ENCODE data around the gene CTTNBP2NL.
"Not testable (repeated sequence)": the region's sequence is repeated elsewhere in the genome, so short reads cannot be mapped to it uniquely, and the experiment has no call there.

The CTTNBP2NL gene

GRCh38 chr1:112402682-112403643, 6.9 kb downstream of the CTTNBP2NL start:
- H3K4me1 ChIP-seq (ENCODE audit: control insufficient read depth in 1 of 2, insufficient read depth in 2 of 2, low read length in 2 of 2), result peaks cover 4 to 10% of the 10 kb centered on the region in 2 donors
- no peak overlapping the region for H3K4me3 ChIP-seq (ENCODE audit: low read depth in 1 of 2, low read length in 2 of 2)
- no peaks in the 10 kb centered on the region for H3K9me3 ChIP-seq (ENCODE audit: control insufficient read depth in 1 of 2, low read length in 2 of 2)
- no peaks in the 10 kb centered on the region for H3K27me3 ChIP-seq (ENCODE audit: low read depth, low read length)
- no peaks in the 10 kb centered on the region for H3K36me3 ChIP-seq (ENCODE audit: control insufficient read depth in 1 of 2, insufficient read depth in 2 of 2, low read length in 2 of 2)
- H3K27ac ChIP-seq (ENCODE audit: low read length), result no peak overlapping the region

GRCh38 chr1:112406771-112407170, 10.8 kb downstream of the CTTNBP2NL start:
- Histone ChIP-seq H3K4me1 (ENCODE audit: control insufficient read depth in 1 of 2, insufficient read depth in 2 of 2, low read length in 2 of 2) (peaks cover 4 to 10% of the 10 kb centered on the region in 2 donors), H3K27ac (ENCODE audit: low read length) (no peak overlapping the region), H3K9me3 (ENCODE audit: control insufficient read depth in 1 of 2, low read length in 2 of 2) (no peaks in the 10 kb centered on the region), H3K27me3 (ENCODE audit: low read depth, low read length) (no peaks in the 10 kb centered on the region), H3K36me3 (ENCODE audit: control insufficient read depth in 1 of 2, insufficient read depth in 2 of 2, low read length in 2 of 2) (no peaks in the 10 kb centered on the region), H3K4me3 (ENCODE audit: low read depth in 1 of 2, low read length in 2 of 2) (peak overlapping the region in 1 of 2 donors; percentile 26)

GRCh38 chr1:112409414-112409813, 13.4 kb downstream of the CTTNBP2NL start:
- Histone ChIP-seq H3K27me3 (ENCODE audit: low read depth, low read length) (no peaks in the 10 kb centered on the region), H3K36me3 (ENCODE audit: control insufficient read depth in 1 of 2, insufficient read depth in 2 of 2, low read length in 2 of 2) (peaks cover 8% of the 10 kb centered on the region in 2 donors), H3K4me1 (ENCODE audit: control insufficient read depth in 1 of 2, insufficient read depth in 2 of 2, low read length in 2 of 2) (peaks cover 0 to 10% of the 10 kb centered on the region in 2 donors), H3K4me3 (ENCODE audit: low read depth in 1 of 2, low read length in 2 of 2) (no peak overlapping the region), H3K9me3 (ENCODE audit: control insufficient read depth in 1 of 2, low read length in 2 of 2) (no peaks in the 10 kb centered on the region), H3K27ac (ENCODE audit: low read length) (peak overlapping the region; percentile 5)

- H3K9me3 ChIP-seq (ENCODE audit: control insufficient read depth in 1 of 2, low read length in 2 of 2), result no peaks in the 10 kb centered on the region
- peaks cover 8 to 12% of the 10 kb centered on the region in 2 donors for H3K36me3 ChIP-seq (ENCODE audit: control insufficient read depth in 1 of 2, insufficient read depth in 2 of 2, low read length in 2 of 2)
- peaks cover 0 to 10% of the 10 kb centered on the region in 2 donors for H3K4me1 ChIP-seq (ENCODE audit: control insufficient read depth in 1 of 2, insufficient read depth in 2 of 2, low read length in 2 of 2)
- no peak overlapping the region for H3K27ac ChIP-seq (ENCODE audit: low read length)
- H3K27me3 ChIP-seq (ENCODE audit: low read depth, low read length), result no peaks in the 10 kb centered on the region
- H3K4me3 ChIP-seq (ENCODE audit: low read depth in 1 of 2, low read length in 2 of 2), result no peak overlapping the region
Measured at GRCh38 chr1:112410673-112411072, 14.7 kb downstream of the CTTNBP2NL start.

GRCh38 chr1:112417271-112417670, 21.3 kb downstream of the CTTNBP2NL start:
- Histone ChIP-seq H3K4me3 (ENCODE audit: low read depth in 1 of 2, low read length in 2 of 2) (no peak overlapping the region), H3K27me3 (ENCODE audit: low read depth, low read length) (no peaks in the 10 kb centered on the region), H3K27ac (ENCODE audit: low read length) (no peak overlapping the region), H3K36me3 (ENCODE audit: control insufficient read depth in 1 of 2, insufficient read depth in 2 of 2, low read length in 2 of 2) (peaks cover 18 to 19% of the 10 kb centered on the region in 2 donors), H3K9me3 (ENCODE audit: control insufficient read depth in 1 of 2, low read length in 2 of 2) (no peaks in the 10 kb centered on the region), H3K4me1 (ENCODE audit: control insufficient read depth in 1 of 2, insufficient read depth in 2 of 2, low read length in 2 of 2) (peaks cover 0 to 6% of the 10 kb centered on the region in 2 donors)

GRCh38 chr1:112418099-112418892, 22.3 kb downstream of the CTTNBP2NL start:
- H3K36me3 ChIP-seq (ENCODE audit: control insufficient read depth in 1 of 2, insufficient read depth in 2 of 2, low read length in 2 of 2), result peaks cover 12 to 13% of the 10 kb centered on the region in 2 donors
- H3K27ac ChIP-seq (ENCODE audit: low read length), result no peak overlapping the region
- no peak overlapping the region for H3K4me3 ChIP-seq (ENCODE audit: low read depth in 1 of 2, low read length in 2 of 2)

GRCh38 chr1:112423207-112423606, 27.2 kb downstream of the CTTNBP2NL start:
- H3K27ac ChIP-seq (ENCODE audit: low read length), result no peak overlapping the region
- H3K9me3 ChIP-seq (ENCODE audit: control insufficient read depth in 1 of 2, low read length in 2 of 2), result no peaks in the 10 kb centered on the region
- no peaks in the 10 kb centered on the region for H3K36me3 ChIP-seq (ENCODE audit: control insufficient read depth in 1 of 2, insufficient read depth in 2 of 2, low read length in 2 of 2)
- no peaks in the 10 kb centered on the region for H3K27me3 ChIP-seq (ENCODE audit: low read depth, low read length)
- no peaks in the 10 kb centered on the region for H3K4me1 ChIP-seq (ENCODE audit: control insufficient read depth in 1 of 2, insufficient read depth in 2 of 2, low read length in 2 of 2)
- H3K4me3 ChIP-seq (ENCODE audit: low read depth in 1 of 2, low read length in 2 of 2), result no peak overlapping the region

More at GRCh38 chr1:112418099-112418892, 22.3 kb downstream of the CTTNBP2NL start:
- Histone ChIP-seq H3K27me3 (ENCODE audit: low read depth, low read length) (no peaks in the 10 kb centered on the region), H3K9me3 (ENCODE audit: control insufficient read depth in 1 of 2, low read length in 2 of 2) (no peaks in the 10 kb centered on the region), H3K4me1 (ENCODE audit: control insufficient read depth in 1 of 2, insufficient read depth in 2 of 2, low read length in 2 of 2) (peaks cover 0 to 6% of the 10 kb centered on the region in 2 donors)

GRCh38 chr1:112423666-112424065, 27.7 kb downstream of the CTTNBP2NL start:
- not testable (repeated sequence) for H3K9me3 ChIP-seq (ENCODE audit: control insufficient read depth in 1 of 2, low read length in 2 of 2); H3K27ac ChIP-seq (ENCODE audit: low read length); H3K27me3 ChIP-seq (ENCODE audit: low read depth, low read length); H3K4me3 ChIP-seq (ENCODE audit: low read depth in 1 of 2, low read length in 2 of 2); H3K36me3 ChIP-seq (ENCODE audit: control insufficient read depth in 1 of 2, insufficient read depth in 2 of 2, low read length in 2 of 2); H3K4me1 ChIP-seq (ENCODE audit: control insufficient read depth in 1 of 2, insufficient read depth in 2 of 2, low read length in 2 of 2)

GRCh38 chr1:112429749-112430148, 33.7 kb downstream of the CTTNBP2NL start:
- no peak overlapping the region for H3K27ac ChIP-seq (ENCODE audit: low read length)
- no peak overlapping the region for H3K4me3 ChIP-seq (ENCODE audit: low read depth in 1 of 2, low read length in 2 of 2)
- no peaks in the 10 kb centered on the region for H3K36me3 ChIP-seq (ENCODE audit: control insufficient read depth in 1 of 2, insufficient read depth in 2 of 2, low read length in 2 of 2)
- no peaks in the 10 kb centered on the region for H3K9me3 ChIP-seq (ENCODE audit: control insufficient read depth in 1 of 2, low read length in 2 of 2)
- no peaks in the 10 kb centered on the region for H3K27me3 ChIP-seq (ENCODE audit: low read depth, low read length)
- peaks cover 0 to 7% of the 10 kb centered on the region in 2 donors for H3K4me1 ChIP-seq (ENCODE audit: control insufficient read depth in 1 of 2, insufficient read depth in 2 of 2, low read length in 2 of 2)

GRCh38 chr1:112431038-112431437, 35.0 kb downstream of the CTTNBP2NL start:
- Histone ChIP-seq H3K4me1 (ENCODE audit: control insufficient read depth in 1 of 2, insufficient read depth in 2 of 2, low read length in 2 of 2) (peaks cover 0 to 7% of the 10 kb centered on the region in 2 donors), H3K36me3 (ENCODE audit: control insufficient read depth in 1 of 2, insufficient read depth in 2 of 2, low read length in 2 of 2) (no peaks in the 10 kb centered on the region), H3K4me3 (ENCODE audit: low read depth in 1 of 2, low read length in 2 of 2) (no peak overlapping the region), H3K27me3 (ENCODE audit: low read depth, low read length) (no peaks in the 10 kb centered on the region), H3K9me3 (ENCODE audit: control insufficient read depth in 1 of 2, low read length in 2 of 2) (no peaks in the 10 kb centered on the region), H3K27ac (ENCODE audit: low read length) (no peak overlapping the region)

GRCh38 chr1:112435448-112435847, 39.4 kb downstream of the CTTNBP2NL start:
- no peak overlapping the region for H3K4me3 ChIP-seq (ENCODE audit: low read depth in 1 of 2, low read length in 2 of 2)
- no peaks in the 10 kb centered on the region for H3K27me3 ChIP-seq (ENCODE audit: low read depth, low read length)
- H3K27ac ChIP-seq (ENCODE audit: low read length), result no peak overlapping the region
- H3K4me1 ChIP-seq (ENCODE audit: control insufficient read depth in 1 of 2, insufficient read depth in 2 of 2, low read length in 2 of 2), result peaks cover 0 to 20% of the 10 kb centered on the region in 2 donors
- H3K36me3 ChIP-seq (ENCODE audit: control insufficient read depth in 1 of 2, insufficient read depth in 2 of 2, low read length in 2 of 2), result no peaks in the 10 kb centered on the region
- H3K9me3 ChIP-seq (ENCODE audit: control insufficient read depth in 1 of 2, low read length in 2 of 2), result no peaks in the 10 kb centered on the region

Data from muscle layer of duodenum (tissue), 2 donors.